H1 (cell line): ENCODE data around the gene LTBP1.

Experiments
- ATF2 ChIP-seq: IDR thresholded peaks from 2 replicates; pipeline ENCODE4 v1.6.1; 2012; ENCODE audit warnings: low read length, inconsistent platforms
- EP300 ChIP-seq, 2 experiments: IDR thresholded peaks; 1 replicate in 1 of 2; 2 replicates in 1 of 2; pipeline ENCODE4 v1.6.1; 2011 to 2012; ENCODE audit warnings: low read depth in 2 of 2, low read length in 2 of 2, mild to moderate bottlenecking in 2 of 2, borderline replicate concordance in 1 of 2, inconsistent platforms in 1 of 2, moderate library complexity in 1 of 2
- EZH2 ChIP-seq: fragments of 200-600 bp; sonication (generic); IDR thresholded peaks from 2 replicates; pipeline ENCODE4 v1.7.1; 2012; ENCODE audit warnings: low read depth, mild to moderate bottlenecking, moderate library complexity, low read length, inconsistent platforms; ENCODE audit not compliant: severe bottlenecking
- KDM1A ChIP-seq: fragments of 200-600, 300-600 bp; sonication (generic); IDR thresholded peaks from 2 replicates; pipeline ENCODE4 v1.7.1; 2016; ENCODE audit warnings: mild to moderate bottlenecking, low read length, borderline replicate concordance
- MAFK ChIP-seq: IDR thresholded peaks from 2 replicates; pipeline ENCODE4 v1.6.1; 2012; ENCODE audit warnings: low read depth, mild to moderate bottlenecking, improper control_type of control experiment, low read length
- POLR2A ChIP-seq, 2 experiments: IDR thresholded peaks; 1 replicate in 1 of 2; 2 replicates in 1 of 2; pipeline ENCODE4 v1.6.1; 2011; ENCODE audit warnings: low read depth in 2 of 2, low read length in 2 of 2, mild to moderate bottlenecking in 2 of 2; ENCODE audit errors: control extremely low read depth in 1 of 2
- POLR2AphosphoS5 ChIP-seq: IDR thresholded peaks from 2 replicates; pipeline ENCODE4 v1.6.1; 2011; ENCODE audit warnings: low read depth, low read length
- SIN3A ChIP-seq, 2 experiments: IDR thresholded peaks in 1 of 2; conservative IDR thresholded peaks in 1 of 2; 2 replicates each; pipeline ENCODE4 v1.6.1; 2011 to 2012; ENCODE audit warnings: low read length in 2 of 2, improper control_type of control experiment in 1 of 2, low read depth in 1 of 2, mild to moderate bottlenecking in 1 of 2
- SP1 ChIP-seq: IDR thresholded peaks from 2 replicates; pipeline ENCODE4 v1.6.1; 2011; ENCODE audit warnings: low read depth, low read length
- TAF1 ChIP-seq: IDR thresholded peaks from 2 replicates; pipeline ENCODE4 v1.6.1; 2011; ENCODE audit warnings: mild to moderate bottlenecking, low read depth, low read length
- YY1 ChIP-seq: IDR thresholded peaks from 2 replicates; pipeline ENCODE4 v1.6.1; 2011; ENCODE audit warnings: low read depth, mild to moderate bottlenecking, low read length

GRCh38 chr2:32932825-32933755, 13.7 kb upstream of the LTBP1 start:
- TF ChIP-seq EZH2, result no peak
- no peak for TF ChIP-seq SP1
- TF ChIP-seq POLR2A (IDR thresholded peaks at IDR 0.05; ENCODE audit: control extremely low read depth in 1 of 2, low read depth in 2 of 2, low read length in 2 of 2), result no peak
- TF ChIP-seq MAFK, result no peak
- no peak for TF ChIP-seq POLR2AphosphoS5
- no peak for TF ChIP-seq ATF2
- TF ChIP-seq TAF1, result no peak
- no peak for TF ChIP-seq EP300 (IDR thresholded peaks at IDR 0.05; ENCODE audit: borderline replicate concordance in 1 of 2, low read depth in 2 of 2, low read length in 2 of 2)
- no peak for TF ChIP-seq SIN3A (conservative IDR thresholded peaks at IDR 0.05 in 1 of 2, IDR thresholded peaks at IDR 0.05 in 1 of 2; ENCODE audit: low read depth in 1 of 2, low read length in 2 of 2)
- TF ChIP-seq KDM1A, result no peak
- TF ChIP-seq YY1, result no peak
